ENCODE measurements around the gene UBE2D2.

DNA sequence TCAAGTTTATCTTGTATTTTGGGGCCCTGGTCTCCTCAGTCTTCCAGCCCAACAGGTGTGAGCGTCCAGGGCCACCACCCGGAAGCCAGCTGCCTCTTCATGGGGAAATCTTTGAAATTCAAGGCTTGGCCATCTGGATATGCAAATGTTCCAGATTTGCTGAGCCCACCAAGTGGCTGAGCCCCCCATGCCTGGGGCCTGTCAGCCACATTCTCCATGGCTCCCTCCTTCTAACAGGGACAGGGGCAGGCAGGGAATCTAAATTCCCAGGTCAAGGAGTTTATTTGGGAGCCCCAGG lies 72.8 kb downstream of the UBE2D2 start:
- TF ChIP-seq POLR2A (IDR thresholded peaks at IDR 0.05) = no peak
- TF ChIP-seq, protein P1, sequence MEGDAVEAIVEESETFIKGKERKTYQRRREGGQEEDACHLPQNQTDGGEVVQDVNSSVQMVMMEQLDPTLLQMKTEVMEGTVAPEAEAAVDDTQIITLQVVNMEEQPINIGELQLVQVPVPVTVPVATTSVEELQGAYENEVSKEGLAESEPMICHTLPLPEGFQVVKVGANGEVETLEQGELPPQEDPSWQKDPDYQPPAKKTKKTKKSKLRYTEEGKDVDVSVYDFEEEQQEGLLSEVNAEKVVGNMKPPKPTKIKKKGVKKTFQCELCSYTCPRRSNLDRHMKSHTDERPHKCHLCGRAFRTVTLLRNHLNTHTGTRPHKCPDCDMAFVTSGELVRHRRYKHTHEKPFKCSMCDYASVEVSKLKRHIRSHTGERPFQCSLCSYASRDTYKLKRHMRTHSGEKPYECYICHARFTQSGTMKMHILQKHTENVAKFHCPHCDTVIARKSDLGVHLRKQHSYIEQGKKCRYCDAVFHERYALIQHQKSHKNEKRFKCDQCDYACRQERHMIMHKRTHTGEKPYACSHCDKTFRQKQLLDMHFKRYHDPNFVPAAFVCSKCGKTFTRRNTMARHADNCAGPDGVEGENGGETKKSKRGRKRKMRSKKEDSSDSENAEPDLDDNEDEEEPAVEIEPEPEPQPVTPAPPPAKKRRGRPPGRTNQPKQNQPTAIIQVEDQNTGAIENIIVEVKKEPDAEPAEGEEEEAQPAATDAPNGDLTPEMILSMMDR (IDR thresholded peaks at IDR 0.05) = no peak
- TF ChIP-seq EP300 (IDR thresholded peaks at IDR 0.05) = no peak

Measured in ovary (tissue), 3 donors.